ENCODE data around the gene GFOD1. TPM values are rescaled to one million over a fixed set of nuclear protein-coding genes. Genes with fewer than 3 reads are reported as not detected.

The GFOD1 gene
- total and polyA plus RNA-seq, 10 of the 15 experiments (the other 5 are each of a cell fraction or from before 2014, with no cell fraction given), result 6.5 to 41.4 (median 16.0) TPM

DNA sequence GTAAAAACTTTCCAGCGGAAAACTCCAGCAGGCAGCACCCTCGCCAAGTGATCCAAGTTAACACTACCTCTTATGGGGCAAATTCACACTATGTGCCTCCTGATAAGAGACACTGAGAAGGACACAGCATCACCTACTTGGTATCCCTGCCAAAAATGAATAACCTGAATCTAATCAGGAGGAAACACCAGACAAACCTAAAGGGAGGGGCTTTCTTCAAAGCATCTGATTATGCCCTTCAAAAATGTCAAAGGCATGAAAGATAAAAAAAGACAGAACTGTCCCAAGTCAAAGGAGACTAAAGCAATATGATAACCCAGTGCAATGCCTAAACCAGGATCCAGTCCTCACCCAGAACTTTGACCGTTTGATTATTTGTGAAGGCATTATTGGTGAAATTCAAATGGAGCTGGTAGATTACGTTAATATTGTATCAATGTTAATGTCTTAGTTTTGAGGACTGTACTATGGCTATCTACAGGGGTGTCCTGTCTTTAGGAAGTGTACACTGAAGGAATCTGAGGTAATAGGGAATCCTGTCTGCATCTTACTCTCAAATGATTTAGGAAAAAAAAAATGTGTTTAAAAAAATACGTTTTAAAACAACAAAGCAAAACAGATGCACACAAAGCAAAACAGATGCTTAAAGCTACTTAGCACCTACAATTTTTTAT is 167.4 kb downstream of the GFOD1 start:
- peaks cover 5 to 17% of the 10 kb centered on the region in 2 experiments for H3K36me3 ChIP-seq (ENCODE audit: control insufficient read depth in 2 of 2, insufficient read depth in 2 of 2, low read length in 1 of 2)
- no peak overlapping the region for H2AFZ ChIP-seq (ENCODE audit: control insufficient read depth, low read depth, low read length)
- TF ChIP-seq PKNOX1 (IDR thresholded peaks at IDR 0.05) (no peak), EP300 (IDR thresholded peaks at IDR 0.05; ENCODE audit: borderline replicate concordance in 1 of 2, control insufficient read depth in 1 of 2, low read depth in 2 of 2, low read length in 2 of 2) (no peak), SP1 (IDR thresholded peaks at IDR 0.05; ENCODE audit: low read depth, low read length) (no peak), TAF1 (IDR thresholded peaks at IDR 0.05; ENCODE audit: borderline replicate concordance, low read depth, low read length) (no peak), SUZ12 (IDR thresholded peaks at IDR 0.05; ENCODE audit: unreplicated experiment) (no peak), SIX5 (IDR thresholded peaks at IDR 0.05; ENCODE audit: low read depth, low read length, severe bottlenecking) (no peak), SMARCA5 (IDR thresholded peaks at IDR 0.05) (no peak), ZNF687 (IDR thresholded peaks at IDR 0.05) (no peak), NR2F1 (conservative IDR thresholded peaks at IDR 0.05) (no peak), KDM1A (IDR thresholded peaks at IDR 0.05; ENCODE audit: borderline replicate concordance) (no peak)
- H3K4me1 ChIP-seq (ENCODE audit: control insufficient read depth, insufficient read depth, low read length), result no peaks in the 10 kb centered on the region
- in situ Hi-C loops (cut with MboI) (no loop called here), intact Hi-C loops (cut with micrococcal nuclease; ENCODE audit: unreplicated experiment) (no loop called here)
- RAD21 ChIA-PET (ENCODE audit: unreplicated experiment), result interaction anchor here (1.2 to 1.5 kb wide), 2 partner anchors 10 to 15 kb away, joined by 4 read pairs; no protein-coding TSS in a partner anchor
- CTCF ChIA-PET, result interaction anchor here (0.8 to 2.0 kb wide), 4 partner anchors 15 to 218 kb away, joined by 3 to 5 read pairs (median 4); no protein-coding TSS in a partner anchor
- DNase-seq (ENCODE audit: low read depth, low spot score) (no peak), ATAC-seq (no peak), FAIRE-seq (no peak)
- no peak overlapping the region for H3K4me3 ChIP-seq
- POLR2A ChIA-PET, result no interaction called here
- no peak overlapping the region for H3K9ac ChIP-seq (ENCODE audit: control insufficient read depth, insufficient read depth, low read length)
- H3K27me3 ChIP-seq (replicated peaks in 1 of 2; ENCODE audit: control insufficient read depth in 2 of 2, insufficient read depth in 2 of 2, low read length in 1 of 2), result no peaks in the 10 kb centered on the region
- H3K9me3 ChIP-seq (replicated peaks; ENCODE audit: control insufficient read depth, insufficient read depth, low read length), result no peaks in the 10 kb centered on the region
- H3K4me2 ChIP-seq (ENCODE audit: control insufficient read depth, insufficient read depth), result no peak overlapping the region
- H3K27ac ChIP-seq (ENCODE audit: control insufficient read depth, insufficient read depth), result no peak overlapping the region
- no TSS peak for BruUV-seq (replicated peaks)
- SMC1A ChIA-PET (ENCODE audit: uncharacterized antibody, unreplicated experiment), result interaction anchor here (0.6 to 2.8 kb wide), 7 partner anchors 9 to 125 kb away, joined by 3 to 8 read pairs (median 3); partner anchors contain the start of gene TBC1D7
- H4K20me1 ChIP-seq (ENCODE audit: control insufficient read depth, insufficient read depth), result no peaks in the 10 kb centered on the region
- no peaks in the 10 kb centered on the region for H3K79me2 ChIP-seq (ENCODE audit: control insufficient read depth, insufficient read depth, low read length)
- 98% methylated on average over 5 of the region's 5 CpGs for WGBS (ENCODE audit: insufficient coverage, insufficient replicate concordance, low lambda C conversion rate, missing lambda C conversion rate)

All from GM12878 (cell line).